ENCODE data around the gene RPTOR.

Gene RPTOR

DNA sequence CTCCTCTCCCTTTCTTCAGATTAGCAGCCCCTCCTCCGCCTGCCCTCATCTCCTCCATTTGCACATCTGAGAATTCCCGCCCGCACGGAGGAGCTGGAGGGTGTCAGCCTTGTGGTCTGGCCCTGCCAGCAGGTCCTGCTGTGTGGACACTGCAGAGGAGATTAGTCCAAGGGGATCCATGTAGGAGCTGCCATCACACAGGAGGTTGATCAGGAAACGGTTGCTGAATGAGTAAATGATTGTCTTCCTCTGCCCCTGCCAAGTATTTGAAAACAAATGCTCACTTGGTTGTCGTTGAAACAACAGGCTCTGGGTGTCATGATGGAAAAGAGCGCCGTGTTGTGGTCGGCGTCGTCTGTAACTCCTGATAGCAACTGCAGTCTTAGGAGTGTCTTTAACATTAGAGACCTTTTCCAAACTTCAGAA lies 383.2 kb downstream of the RPTOR start:
- TF ChIP-seq CTCF (IDR thresholded peaks at IDR 0.05; ENCODE audit: low read depth, low read length, missing control alignments): peak; percentile 50
- peak; percentile 27 for DNase-seq (ENCODE audit: low read depth)
- no peak overlapping the region for H3K4me3 ChIP-seq (ENCODE audit: low read depth, low read length)
- in situ Hi-C loops (cut with HindIII; ENCODE audit: low sequenced_read_pairs): no loop called here

DNA sequence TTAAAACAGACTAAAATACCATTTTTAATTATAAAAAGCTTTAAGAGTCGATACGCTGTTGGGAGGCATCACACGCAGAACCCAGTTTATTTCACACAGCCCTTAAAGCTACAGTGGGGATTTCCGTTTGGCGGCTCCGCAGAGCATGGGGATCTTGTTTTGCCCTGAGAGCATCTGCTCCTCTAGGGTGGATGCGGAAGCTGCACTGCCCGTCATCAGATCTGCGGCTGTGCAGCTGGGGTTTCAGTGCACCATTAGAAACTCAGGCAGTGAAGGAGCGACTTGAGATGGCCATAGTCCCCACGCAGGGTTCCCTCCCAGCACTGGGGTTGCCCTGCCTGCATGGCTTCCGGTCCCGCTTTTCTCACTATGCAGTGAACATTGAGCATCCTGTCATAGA lies 384.8 kb downstream of the RPTOR start:
- H3K4me3 ChIP-seq (ENCODE audit: low read depth, low read length): no peak overlapping the region
- no peak for DNase-seq (ENCODE audit: low read depth)
- no peak for TF ChIP-seq CTCF (IDR thresholded peaks at IDR 0.05; ENCODE audit: low read depth, low read length, missing control alignments)
- in situ Hi-C loops (cut with HindIII; ENCODE audit: low sequenced_read_pairs): no loop called here

GRCh38 chr17:80930335-80931279 lies 386.0 kb downstream of the RPTOR start:
- no peak for DNase-seq (ENCODE audit: low read depth)
- in situ Hi-C loops (cut with HindIII; ENCODE audit: low sequenced_read_pairs): no loop called here
- no peak for TF ChIP-seq CTCF (IDR thresholded peaks at IDR 0.05; ENCODE audit: low read depth, low read length, missing control alignments)
- no peak overlapping the region for H3K4me3 ChIP-seq (ENCODE audit: low read depth, low read length)

GRCh38 chr17:80931421-80932265 lies 387.0 kb downstream of the RPTOR start:
- TF ChIP-seq CTCF (IDR thresholded peaks at IDR 0.05; ENCODE audit: low read depth, low read length, missing control alignments): no peak
- H3K4me3 ChIP-seq (ENCODE audit: low read depth, low read length): no peak overlapping the region
- in situ Hi-C loops (cut with HindIII; ENCODE audit: low sequenced_read_pairs): no loop called here
- DNase-seq (ENCODE audit: low read depth): peak; percentile 69

GRCh38 chr17:80935526-80935925 lies 390.9 kb downstream of the RPTOR start:
- DNase-seq (ENCODE audit: low read depth): no peak
- no peak for TF ChIP-seq CTCF (IDR thresholded peaks at IDR 0.05; ENCODE audit: low read depth, low read length, missing control alignments)
- in situ Hi-C loops (cut with HindIII; ENCODE audit: low sequenced_read_pairs): no loop called here
- H3K4me3 ChIP-seq (ENCODE audit: low read depth, low read length): no peak overlapping the region

DNA sequence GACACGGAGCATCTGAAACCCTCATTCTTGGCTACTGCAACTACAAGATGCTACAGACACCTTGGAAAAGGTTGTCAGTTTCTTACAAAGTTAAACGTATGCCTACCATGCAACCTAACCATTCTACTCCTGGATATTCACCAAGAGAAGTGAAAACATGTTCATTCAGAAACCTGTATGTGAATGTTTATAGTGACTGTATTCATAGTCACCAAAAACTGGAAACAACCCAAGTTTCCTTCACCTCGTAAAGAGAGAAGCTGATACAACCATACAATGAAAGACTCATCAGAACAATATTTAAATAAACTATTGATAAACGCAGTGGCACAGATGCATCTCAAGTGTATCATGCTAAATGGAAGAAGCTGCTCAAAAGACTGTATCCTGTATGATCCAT lies 391.6 kb downstream of the RPTOR start:
- no peak for DNase-seq (ENCODE audit: low read depth)
- H3K4me3 ChIP-seq (ENCODE audit: low read depth, low read length): no peak overlapping the region
- no peak for TF ChIP-seq CTCF (IDR thresholded peaks at IDR 0.05; ENCODE audit: low read depth, low read length, missing control alignments)
- in situ Hi-C loops (cut with HindIII; ENCODE audit: low sequenced_read_pairs): no loop called here
